HG03060 (cell line): Measurements from ENCODE around the gene GNAZ.
"Not testable (repeated sequence)": the region's sequence is repeated elsewhere in the genome, so short reads cannot be mapped to it uniquely, and the experiment has no call there.

Experiments used
- ATAC-seq: cut with Tn5 transposase; IDR thresholded peaks from one replicate; pipeline ENCODE4 v1.9.1; 2021; ENCODE audit warnings: low read depth, moderate number of reproducible peaks; ENCODE audit not compliant: unreplicated experiment

Gene GNAZ

DNA sequence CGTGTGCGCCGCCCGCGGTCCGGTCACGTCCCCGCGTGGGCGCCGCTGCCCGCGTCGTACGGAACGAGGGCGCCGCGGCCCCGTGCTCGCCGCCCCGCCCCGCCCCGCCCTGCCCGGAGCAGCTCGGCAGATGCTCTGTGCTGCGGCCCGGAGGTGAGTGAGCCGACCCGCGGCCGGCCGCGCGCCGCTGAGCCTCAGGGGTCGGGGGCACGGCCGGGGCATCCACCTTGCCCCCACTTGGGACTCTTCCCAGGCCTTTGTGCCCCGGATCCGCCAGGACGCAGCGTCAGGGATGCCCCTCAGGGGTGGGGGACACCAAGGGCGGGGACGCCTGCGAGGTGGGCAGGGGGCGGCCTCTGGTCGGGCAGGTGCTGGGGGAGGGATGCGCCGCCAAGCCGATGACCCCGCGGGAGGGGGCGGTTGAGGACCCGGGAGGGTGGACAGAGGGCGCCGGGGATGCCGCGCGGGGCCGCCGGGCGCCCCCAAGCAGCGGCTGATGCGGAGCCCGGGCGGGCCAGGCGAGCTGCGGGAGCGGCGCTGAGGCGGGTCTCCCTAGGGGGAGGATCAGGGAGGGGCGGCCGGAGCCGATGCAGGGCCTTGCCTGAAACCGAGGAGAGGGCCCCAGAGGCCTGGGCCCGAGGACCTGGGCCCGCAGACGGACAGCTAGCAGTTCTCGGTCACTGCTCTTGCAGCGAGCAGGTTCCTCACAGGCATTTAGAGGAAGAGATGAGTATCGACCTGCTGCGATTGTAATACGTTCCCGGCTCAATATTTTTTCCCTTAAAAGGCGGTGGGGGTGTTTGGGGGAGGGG, at the start of gene GNAZ:
TSS of gene GNAZ (plus strand) at position 102 of the 812 bp plus-strand sequence. CDS start 25,177 bp downstream, outside the sequence.
- no peak for ATAC-seq

DNA sequence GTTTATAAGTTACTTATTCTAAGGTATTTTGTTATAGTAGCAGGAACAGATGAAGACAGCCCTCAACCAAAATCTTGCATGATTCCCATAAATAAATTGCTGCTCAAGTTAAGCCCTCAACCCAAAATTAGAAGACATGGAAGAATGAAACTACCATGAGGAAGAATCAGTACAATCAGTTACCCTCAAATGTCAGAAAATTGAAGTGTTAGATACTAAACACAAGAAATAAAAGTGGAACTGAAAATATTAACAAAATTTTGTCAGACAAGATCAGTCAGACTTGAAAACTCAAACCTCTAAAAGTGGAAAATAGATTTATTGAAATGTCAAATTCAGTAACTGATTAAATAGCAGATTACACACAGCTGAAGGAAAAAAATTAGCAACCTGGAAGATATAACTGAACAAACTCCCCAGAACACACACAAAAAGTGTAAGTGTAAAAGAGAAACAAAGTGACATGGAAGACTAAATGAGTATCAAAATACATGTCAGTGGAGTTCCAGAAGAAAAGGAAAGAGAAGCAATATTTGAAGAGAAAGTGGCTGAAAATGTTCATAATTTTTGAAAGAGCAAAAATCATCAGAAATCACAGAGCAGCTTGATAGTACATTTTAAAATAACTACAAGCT, 49.5 kb upstream of the GNAZ start:
- ATAC-seq, result no peak

DNA sequence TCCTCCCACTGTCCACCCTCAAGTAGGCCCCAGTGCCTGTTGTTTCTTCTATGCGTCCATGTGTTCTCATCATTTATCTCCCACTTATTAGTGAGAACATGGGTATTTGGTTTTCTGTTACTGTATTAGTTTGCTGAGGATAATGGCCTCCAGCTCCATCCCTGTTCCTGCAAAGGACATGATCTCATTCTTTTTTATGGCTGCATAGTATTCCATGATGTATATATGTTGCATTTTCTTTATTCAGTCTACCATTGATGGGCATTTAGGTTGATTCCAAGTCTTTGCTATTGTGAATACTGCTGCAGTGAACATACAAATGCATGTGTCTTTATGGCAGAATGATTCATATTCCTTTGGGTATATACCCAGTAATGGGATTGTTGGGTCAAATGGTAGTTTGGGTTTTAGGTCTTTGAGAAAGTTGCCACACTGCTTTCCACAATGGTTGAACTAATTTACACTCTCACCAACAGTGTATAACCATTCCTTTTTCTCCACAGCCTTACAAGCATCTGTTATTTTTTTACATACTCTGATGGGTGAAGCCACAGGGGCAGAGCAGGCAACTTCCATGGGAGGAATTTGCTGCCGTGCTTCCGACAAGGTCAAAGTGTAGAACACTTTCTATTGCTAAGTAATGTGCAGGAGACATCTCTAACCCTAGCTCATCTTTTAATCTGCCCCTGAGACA, 48.5 kb upstream of the GNAZ start:
- not testable (repeated sequence) for ATAC-seq

DNA sequence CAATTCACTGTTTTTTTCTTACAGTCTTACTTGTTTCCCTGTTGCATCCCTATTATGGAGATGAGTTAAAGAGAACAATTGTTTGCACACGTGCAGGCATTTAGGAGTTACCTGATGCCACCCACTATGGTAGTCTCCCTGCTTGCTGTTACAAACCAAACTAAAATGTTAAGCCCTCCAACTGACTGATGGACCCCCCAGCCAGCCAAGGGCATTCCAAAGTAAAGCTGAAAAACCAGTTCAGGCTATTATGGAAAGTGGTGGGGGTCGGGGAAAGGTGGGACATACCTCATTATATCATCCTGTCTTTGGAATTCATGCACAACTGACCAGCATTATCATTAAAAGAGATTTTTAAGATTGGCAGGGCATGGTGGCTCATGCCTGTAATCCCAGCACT, 47.0 kb upstream of the GNAZ start:
- no peak for ATAC-seq

DNA sequence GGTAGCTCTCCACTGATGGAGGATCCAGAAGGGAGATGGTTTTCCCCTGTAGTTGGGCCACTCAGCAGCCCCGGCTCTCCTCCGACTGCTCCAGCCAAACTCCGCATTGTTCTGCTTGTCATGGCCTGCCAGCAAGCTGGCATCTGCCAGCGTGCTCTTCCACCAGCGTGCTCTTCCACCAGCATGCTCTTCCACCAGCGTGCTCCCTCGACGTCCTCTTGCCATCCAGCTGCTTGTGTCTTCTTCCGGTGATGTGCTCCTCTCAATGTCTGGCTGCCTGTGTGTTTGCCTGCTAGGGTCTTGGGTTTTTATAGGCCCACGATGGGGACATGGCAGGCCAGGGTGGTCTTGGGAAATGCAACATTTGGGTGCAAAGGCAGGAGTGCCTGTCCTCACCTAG, 43.5 kb upstream of the GNAZ start:
- no peak for ATAC-seq

DNA sequence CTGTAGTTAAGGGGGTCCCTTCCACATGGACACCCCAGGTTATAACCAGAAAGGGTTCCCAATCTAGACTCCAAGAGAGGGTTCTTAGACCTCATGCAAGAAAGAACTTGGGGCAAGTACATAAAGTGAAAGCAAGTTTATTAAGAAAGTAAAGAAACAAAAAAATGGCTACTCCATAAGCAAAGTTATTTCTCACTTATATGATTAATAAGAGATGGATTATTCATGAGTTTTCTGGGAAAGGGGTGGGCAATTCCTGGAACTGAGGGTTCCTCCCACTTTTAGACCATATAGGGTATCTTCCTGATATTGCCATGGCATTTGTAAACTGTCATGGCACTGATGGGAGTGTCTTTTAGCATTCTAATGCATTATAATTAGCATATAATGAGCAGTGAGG, 42.5 kb upstream of the GNAZ start:
- ATAC-seq, result not testable (repeated sequence)

DNA sequence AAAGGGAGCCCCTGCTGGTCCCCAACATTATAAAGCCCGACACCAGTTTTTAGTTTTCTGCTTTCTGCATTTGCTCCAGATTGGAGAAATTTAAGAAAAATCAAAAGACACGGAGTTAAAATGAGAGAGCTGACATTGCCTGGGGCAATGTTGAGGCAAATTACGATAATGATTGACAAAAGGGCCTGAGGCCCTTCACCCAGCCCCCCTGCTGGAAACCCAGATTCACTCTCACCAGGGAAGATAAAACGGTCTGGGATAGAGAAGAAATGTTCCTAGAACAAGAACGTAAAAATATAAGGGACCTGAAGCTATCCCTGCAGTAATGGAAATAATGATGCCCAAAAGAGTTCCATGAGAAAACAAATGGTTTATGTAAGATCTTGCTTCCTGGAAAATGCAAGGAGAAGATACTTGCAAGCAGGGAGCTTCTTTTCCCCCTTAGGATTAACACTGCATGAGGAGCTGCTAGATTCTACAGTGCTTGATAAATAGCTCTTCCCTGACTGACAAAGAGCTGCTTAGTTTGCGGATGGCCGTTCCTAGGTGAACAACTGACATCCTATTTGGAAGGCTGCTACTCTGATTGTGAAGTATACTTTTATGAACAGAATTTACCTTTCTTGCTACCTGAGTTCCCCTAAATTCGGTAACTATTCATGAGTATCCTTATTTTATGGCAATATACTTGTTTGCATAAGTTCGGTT, 40.6 kb upstream of the GNAZ start:
- ATAC-seq, result no peak

DNA sequence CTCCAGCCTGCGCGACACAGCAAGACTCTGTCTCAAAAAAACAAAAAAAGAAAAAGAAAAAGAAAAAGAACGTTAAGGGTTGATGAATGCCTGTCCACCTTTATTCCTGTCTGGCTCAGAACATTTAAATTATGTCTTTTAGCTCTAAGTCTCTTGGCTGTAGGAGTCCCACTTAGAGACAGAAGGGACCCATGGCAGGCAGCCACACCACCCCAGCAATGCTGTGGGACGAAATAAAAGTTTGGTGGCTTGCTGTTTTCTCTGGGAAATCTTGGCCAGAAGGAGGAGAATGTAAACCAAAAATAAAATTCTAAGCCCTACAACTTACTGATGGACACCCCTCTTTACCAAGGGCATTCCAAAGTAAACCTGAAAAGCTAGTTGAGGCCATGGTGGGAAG, 38.9 kb upstream of the GNAZ start:
- ATAC-seq, result no peak

DNA sequence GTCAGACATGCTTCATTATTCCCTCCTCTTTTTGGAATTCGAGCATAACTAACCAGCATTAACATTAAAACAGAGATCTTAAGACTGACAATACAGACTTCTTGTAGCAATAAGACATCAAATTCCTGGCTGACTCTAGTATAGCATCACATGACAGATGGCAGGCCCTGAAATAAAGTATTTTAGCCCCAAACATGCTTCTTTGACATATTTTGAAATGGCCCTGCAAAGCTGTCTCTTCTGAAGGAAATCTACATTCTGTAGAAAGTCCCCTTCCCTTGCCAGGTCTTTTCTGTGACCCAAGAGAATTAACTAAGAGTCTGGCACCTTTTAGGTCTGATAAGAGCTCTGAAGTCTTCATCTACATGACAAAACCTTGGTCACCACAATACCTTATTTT, 38.5 kb upstream of the GNAZ start:
- ATAC-seq, result no peak

DNA sequence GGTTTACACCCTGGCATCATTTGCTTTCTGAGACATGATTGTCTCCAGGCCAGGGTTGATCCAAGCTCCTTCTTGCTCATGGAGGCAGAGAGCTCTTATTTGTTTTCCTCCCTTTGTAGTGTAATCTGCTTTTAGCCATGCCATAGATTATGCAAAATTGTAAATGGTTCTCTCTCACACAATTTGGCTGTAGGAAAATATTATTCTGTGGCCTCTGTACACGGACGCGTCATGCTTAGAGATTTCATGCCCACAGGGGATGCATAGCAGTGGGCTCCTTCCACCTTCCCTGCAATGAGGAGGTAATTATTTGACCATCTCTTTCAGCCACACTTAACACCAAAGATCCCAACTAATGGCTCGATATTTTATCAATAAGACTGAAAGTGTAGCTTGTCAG, 37.7 kb upstream of the GNAZ start:
- ATAC-seq, result no peak

DNA sequence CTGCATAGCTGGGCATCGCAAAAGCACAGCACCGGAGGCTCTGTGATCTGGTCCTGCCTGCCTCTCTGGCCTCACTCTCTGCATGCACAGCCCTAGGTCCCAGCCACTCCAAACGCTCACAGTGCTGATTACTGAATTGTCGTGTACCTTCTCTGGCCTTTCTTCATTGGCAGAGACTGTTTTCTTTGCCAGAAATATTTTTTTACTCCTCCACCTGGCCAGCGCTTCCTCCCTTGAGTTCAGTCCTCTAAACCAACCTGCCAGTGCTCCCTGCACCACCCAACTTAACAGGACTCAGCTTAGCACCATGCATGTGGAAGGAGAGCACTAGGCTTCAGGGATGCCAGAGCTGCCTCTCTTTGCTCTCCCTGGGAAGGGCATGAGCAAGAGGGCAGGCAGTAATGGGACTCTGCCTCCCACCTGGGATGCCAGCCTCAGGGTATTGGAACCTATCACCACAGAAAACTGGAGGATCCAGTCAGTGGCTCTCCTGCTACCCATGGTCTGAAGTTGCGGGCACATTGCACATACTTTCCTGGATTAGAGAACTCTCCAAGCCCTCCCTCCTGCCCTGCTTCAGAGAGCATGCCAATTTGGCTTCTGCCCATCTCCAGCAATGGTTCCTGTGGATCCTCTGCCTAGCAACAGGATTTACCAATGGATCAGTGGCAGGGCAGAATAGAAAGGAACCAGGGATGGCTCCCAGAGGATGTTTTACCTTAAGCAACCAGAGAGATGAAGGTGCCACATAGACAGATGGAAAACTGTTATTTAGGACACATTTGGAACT, 37.0 kb upstream of the GNAZ start:
- ATAC-seq, result no peak

DNA sequence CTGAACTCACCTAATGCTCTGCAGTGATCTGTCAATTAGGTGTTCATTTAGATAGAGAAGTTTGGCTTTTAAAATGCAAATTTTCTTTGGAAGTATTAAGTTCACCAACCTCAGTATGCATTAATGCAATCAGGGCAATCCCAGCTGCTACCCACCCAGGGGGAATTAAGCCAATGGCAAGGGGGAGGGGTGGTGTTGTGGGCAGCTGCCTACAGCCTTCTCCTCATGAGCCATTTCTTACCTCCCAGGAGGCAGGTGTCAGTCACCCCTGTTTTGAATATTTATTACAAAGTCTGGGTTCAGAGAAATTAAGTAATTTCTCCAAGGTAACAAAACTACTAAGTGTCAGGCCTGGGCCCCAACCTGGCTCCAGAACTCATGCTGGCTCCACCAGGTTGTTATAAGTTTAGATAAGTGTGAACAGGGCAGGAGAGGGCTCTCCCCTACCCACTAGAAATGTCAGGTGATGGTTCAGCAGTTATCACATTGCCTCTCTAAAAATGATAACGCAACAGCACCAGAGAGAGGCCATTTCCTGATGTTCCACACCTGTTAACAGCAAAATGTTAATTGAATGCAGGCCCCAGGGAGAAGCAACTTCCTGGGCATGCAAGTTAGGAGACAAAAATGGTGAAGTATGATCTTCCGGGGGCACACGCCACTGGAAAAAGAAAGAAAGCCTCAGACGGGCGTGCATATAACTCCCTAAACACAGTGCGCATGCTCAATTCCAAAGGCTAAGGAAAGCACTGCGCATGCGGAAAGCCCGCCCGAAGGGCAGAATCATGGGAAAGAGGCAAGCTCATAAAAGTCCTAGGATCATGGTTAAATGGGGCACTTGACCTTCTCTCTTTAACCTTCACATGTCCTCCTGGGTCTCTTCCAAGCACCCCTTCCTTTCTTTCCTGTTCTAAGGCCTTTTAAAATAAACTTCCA, 35.4 kb upstream of the GNAZ start:
- ATAC-seq, result no peak

DNA sequence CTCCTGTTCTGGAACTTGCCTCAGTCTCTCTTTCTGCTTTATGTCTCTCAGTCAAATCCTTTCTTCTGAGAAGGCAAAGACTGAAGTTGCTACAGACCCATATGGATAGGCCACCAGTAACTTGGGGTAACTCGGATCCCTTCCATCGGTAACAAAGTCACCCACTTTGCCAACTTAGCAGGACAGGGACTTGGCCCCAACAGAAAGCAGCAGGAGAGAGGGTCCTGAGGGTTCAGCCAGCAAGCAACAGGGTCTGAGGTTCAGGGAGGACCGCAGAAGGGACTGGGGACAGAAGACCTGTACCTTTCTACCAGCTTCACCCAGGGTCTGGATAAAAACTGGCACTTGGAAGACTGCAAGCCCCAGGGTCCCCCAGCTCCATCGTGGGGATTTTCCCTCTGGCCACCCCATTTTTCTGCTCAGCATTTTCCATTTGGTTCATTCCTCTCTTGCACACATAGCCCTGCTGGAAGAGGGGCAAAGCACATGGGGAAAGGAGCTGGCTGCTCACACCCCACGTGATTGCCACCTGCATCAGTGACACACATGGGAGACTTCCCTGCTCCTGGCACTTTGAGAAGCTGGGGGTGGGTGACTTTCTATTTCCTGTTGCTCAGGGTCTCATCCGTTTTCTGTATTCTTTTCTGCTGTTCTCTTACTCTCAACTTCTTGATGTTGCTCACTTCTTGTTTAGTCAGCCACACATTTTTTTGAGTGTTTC, 34.6 kb upstream of the GNAZ start:
- no peak for ATAC-seq

DNA sequence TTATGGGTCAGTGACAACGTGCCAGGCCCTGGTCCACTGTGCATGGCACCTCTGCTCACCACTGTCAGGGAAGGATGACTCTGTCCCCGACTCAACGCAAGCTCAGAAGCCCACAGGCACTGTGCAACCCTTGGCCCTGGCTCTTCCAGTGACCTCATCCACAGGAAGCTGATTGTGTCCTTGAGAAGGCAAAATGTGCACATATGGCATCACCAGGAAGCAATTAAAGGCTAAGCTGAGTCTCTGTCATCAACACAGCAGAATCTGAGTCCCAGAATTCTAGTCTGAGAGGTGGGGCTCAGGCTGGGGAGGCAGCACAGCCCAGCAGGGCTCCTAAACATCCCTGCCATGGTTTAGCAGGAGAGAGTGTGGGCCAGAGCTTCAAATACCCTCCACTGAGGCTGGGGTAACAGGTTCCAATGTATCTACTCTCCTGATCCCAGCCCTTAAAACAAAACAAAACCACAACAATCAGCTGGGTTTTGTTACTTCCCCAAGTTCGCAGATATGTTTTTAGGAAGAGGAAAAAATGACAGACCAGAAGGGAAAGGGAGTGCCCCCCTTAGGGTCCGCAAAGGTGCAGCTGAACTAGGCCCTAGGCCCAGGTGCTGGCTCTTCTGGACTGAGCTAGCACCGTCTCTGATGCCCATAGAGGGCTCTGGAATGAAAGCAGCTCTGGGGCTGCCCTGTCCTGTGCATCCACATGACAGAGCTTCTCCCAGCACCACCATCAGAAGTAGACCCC, 33.5 kb upstream of the GNAZ start:
- ATAC-seq, result no peak

DNA sequence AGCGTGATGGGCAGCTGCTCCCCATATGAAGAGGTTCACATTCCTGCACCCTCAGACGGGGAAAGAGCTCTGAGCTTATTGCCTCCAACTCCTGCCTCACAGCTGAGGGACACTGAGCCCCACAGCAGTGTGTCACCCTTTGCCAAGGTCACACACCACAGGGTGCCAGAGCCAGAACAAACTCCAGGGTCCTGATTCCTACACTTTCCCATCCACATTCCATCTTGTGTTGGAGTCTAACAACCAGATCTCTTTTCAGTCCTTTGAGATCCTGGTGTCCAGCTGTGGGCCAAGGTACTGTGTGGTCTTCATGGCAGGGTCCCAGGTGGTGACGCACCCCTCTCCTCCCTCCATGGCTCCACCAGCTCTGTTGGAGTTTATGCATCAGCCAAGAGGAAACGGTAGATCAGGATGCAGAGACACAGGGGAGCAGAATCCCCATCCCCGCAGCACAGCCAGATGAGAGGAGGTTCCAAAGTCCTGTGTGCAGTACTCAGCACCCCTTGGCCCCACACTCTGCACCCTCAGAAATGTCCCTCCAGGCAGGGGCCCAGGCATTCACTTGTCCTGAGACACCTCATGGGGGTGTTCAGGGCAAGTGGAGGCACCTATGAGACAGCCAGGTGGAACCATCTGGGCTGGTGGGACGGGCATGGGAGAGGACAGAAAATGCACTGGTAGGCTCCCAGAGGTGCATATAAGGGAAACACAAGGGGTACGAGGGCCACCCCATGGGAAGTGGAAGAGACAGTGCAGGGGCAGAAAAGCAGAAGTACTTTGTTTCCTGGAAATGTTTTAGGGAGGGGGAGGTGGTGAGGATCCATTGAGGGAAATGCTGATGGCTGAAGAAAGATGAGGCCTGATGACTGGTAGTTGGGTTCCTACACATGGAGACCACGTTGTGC, 32.6 kb upstream of the GNAZ start:
- no peak for ATAC-seq

DNA sequence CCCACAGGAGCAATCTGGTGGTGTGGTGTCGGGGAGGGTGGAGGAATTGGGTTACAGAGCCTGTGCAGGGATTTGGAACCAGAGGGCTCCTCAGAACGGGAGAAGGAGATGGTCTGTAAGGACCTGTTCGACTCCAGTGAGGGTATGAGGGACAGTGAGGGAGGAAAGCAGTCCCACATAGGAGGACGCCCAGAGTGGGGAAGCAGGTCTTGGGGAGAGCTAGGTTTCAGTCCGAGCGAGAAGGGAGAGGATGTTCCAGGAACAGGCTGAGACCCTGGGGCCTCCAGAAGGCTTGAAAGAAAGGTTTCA, 32.0 kb upstream of the GNAZ start:
- ATAC-seq, result no peak

DNA sequence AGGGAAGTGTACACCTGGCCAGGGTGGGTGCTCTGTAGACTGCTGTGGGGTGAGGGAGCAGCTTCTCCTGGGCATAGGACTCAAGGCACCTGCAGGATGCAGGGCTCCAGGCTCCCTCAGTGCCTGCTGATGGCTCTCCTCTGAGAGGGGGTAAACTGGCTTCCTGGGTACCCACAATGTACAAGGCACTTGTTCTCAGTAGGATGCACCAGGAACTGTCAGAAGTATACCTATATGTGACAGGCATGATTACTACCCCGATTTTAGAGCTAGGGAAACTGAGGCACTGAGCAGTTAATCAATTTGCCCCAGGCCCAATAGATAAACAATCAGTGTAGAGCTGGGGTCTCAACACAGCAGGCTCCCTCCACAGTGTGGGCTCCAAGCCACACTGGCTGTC, 31.4 kb upstream of the GNAZ start:
- no peak for ATAC-seq
